ENCODE measurements around the gene CHST15. TPM values are rescaled to one million over a fixed set of nuclear protein-coding genes. Genes with fewer than 3 reads are reported as not detected.

The CHST15 gene
- total and polyA plus RNA-seq, 4 donors = 2.9 to 16.5 (median 6.4) TPM

GRCh38 chr10:124012066-124012465 is 81.3 kb downstream of the CHST15 start:
- Histone ChIP-seq H3K4me1 (ENCODE audit: control insufficient read depth in 4 of 4, insufficient read depth in 4 of 4, low read length in 3 of 4) (no peaks in the 10 kb centered on the region), H3K36me3 (ENCODE audit: control insufficient read depth in 4 of 4, insufficient read depth in 3 of 4, low read depth in 1 of 4, low read length in 3 of 4) (peaks cover 0 to 23% (median 0%) of the 10 kb centered on the region in 4 donors), H3K9ac (ENCODE audit: low read depth in 1 of 2, low read length in 2 of 2) (no peak overlapping the region), H3K27ac (ENCODE audit: low read depth in 1 of 2, low read length in 2 of 2) (no peak overlapping the region), H3K4me3 (ENCODE audit: low read depth in 1 of 3, low read length in 3 of 3) (no peak overlapping the region), H3K9me3 (ENCODE audit: control insufficient read depth in 4 of 4, low read length in 3 of 4) (no peaks in the 10 kb centered on the region), H3K27me3 (ENCODE audit: control insufficient read depth in 4 of 4, insufficient read depth in 4 of 4, low read length in 3 of 4) (no peaks in the 10 kb centered on the region)
- no peak for DNase-seq (ENCODE audit: low spot score)
- 91% methylated on average over 5 of the region's 5 CpGs for WGBS
- no peak for TF ChIP-seq FOXA2 (IDR thresholded peaks at IDR 0.05)
- TF ChIP-seq TAF1 (conservative IDR thresholded peaks at IDR 0.05) = no peak
- TF ChIP-seq NR2F2 (IDR thresholded peaks at IDR 0.05) = no peak
- no peak for TF ChIP-seq REST (IDR thresholded peaks at IDR 0.05)
- no peak for TF ChIP-seq ATF3 (IDR thresholded peaks at IDR 0.05)
- no peak for TF ChIP-seq YY1 (IDR thresholded peaks at IDR 0.05)
- TF ChIP-seq FOXA1 (IDR thresholded peaks at IDR 0.05) = no peak
- TF ChIP-seq, protein P1, sequence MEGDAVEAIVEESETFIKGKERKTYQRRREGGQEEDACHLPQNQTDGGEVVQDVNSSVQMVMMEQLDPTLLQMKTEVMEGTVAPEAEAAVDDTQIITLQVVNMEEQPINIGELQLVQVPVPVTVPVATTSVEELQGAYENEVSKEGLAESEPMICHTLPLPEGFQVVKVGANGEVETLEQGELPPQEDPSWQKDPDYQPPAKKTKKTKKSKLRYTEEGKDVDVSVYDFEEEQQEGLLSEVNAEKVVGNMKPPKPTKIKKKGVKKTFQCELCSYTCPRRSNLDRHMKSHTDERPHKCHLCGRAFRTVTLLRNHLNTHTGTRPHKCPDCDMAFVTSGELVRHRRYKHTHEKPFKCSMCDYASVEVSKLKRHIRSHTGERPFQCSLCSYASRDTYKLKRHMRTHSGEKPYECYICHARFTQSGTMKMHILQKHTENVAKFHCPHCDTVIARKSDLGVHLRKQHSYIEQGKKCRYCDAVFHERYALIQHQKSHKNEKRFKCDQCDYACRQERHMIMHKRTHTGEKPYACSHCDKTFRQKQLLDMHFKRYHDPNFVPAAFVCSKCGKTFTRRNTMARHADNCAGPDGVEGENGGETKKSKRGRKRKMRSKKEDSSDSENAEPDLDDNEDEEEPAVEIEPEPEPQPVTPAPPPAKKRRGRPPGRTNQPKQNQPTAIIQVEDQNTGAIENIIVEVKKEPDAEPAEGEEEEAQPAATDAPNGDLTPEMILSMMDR (IDR thresholded peaks at IDR 0.05; ENCODE audit: low read depth, low read length, missing input control) = no peak
- no peak for TF ChIP-seq HNF4A (conservative IDR thresholded peaks at IDR 0.05)
- no peak for TF ChIP-seq RXRA (IDR thresholded peaks at IDR 0.05)
- no peak for TF ChIP-seq RAD21 (IDR thresholded peaks at IDR 0.05)

DNA sequence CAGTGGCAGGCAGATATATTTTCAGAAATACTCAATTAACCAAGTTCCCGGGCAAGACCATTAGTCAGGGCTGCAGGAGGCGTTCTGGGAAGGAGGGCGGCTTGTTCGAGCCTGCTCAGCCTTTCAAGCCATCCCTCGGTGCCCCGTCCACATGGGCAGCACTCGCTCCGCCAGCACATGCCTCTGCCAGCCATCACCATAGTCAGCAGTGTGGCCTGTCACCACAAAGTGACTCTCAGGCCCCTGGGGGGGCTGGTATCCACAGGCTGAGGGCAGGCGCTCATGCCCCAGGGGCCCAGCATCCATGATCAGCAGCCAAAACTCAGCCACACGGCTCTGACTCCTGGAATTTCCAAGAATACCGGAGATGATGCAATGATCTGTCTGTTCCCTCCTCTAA is 81.9 kb downstream of the CHST15 start:
- DNase-seq (ENCODE audit: low spot score) = no peak
- no peaks in the 10 kb centered on the region for H3K27me3 ChIP-seq (ENCODE audit: control insufficient read depth in 4 of 4, insufficient read depth in 4 of 4, low read length in 3 of 4)
- no peak overlapping the region for H3K27ac ChIP-seq (ENCODE audit: low read depth in 1 of 2, low read length in 2 of 2)
- TF ChIP-seq FOXA1 (IDR thresholded peaks at IDR 0.05) (no peak), MAX (IDR thresholded peaks at IDR 0.05) (no peak), HNF4A (conservative IDR thresholded peaks at IDR 0.05) (no peak), NR2F2 (IDR thresholded peaks at IDR 0.05) (no peak), SP1 (IDR thresholded peaks at IDR 0.05) (no peak), REST (IDR thresholded peaks at IDR 0.05) (no peak), EGR1 (IDR thresholded peaks at IDR 0.05; ENCODE audit: low read depth in 2 of 2) (no peak), HNF4G (IDR thresholded peaks at IDR 0.05) (no peak), ATF3 (IDR thresholded peaks at IDR 0.05) (no peak), YY1 (IDR thresholded peaks at IDR 0.05) (no peak), RAD21 (IDR thresholded peaks at IDR 0.05) (no peak), RXRA (IDR thresholded peaks at IDR 0.05) (no peak)
- TF ChIP-seq, protein P1 (IDR thresholded peaks at IDR 0.05; ENCODE audit: low read depth, low read length, missing input control) = no peak
- no peaks in the 10 kb centered on the region for H3K9me3 ChIP-seq (ENCODE audit: control insufficient read depth in 4 of 4, low read length in 3 of 4)
- no peak overlapping the region for H3K4me3 ChIP-seq (ENCODE audit: low read depth in 1 of 3, low read length in 3 of 3)
- 91% methylated on average over 11 of the region's 11 CpGs for WGBS
- no peaks in the 10 kb centered on the region for H3K4me1 ChIP-seq (ENCODE audit: control insufficient read depth in 4 of 4, insufficient read depth in 4 of 4, low read length in 3 of 4)
- peaks cover 0 to 25% (median 3%) of the 10 kb centered on the region in 4 donors for H3K36me3 ChIP-seq (ENCODE audit: control insufficient read depth in 4 of 4, insufficient read depth in 3 of 4, low read depth in 1 of 4, low read length in 3 of 4)
- H3K9ac ChIP-seq (ENCODE audit: low read depth in 1 of 2, low read length in 2 of 2) = no peak overlapping the region
